Esophagus muscularis mucosa (tissue), 4 donors: ENCODE results near the gene ESYT2. TPM values are rescaled to one million over a fixed set of nuclear protein-coding genes. Genes with fewer than 3 reads are reported as not detected.

Experiments
- DNase-seq: peaks from one replicate; pipeline ENCODE4 v3.0.0-alpha.2; 2017; ENCODE audit errors: extremely low spot score
- H3K27ac ChIP-seq, 4 donors: fragments of 200-600 bp; sonication (generic); replicated peaks in 1 of 4; 1 replicate in 3 of 4; 2 replicates in 1 of 4; pipeline ENCODE4 v1.5.1; 2016 to 2019; ENCODE audit warnings: mild to moderate bottlenecking in 1 of 4
- H3K27me3 ChIP-seq, 4 donors: fragments of 200-600 bp; sonication (generic); one replicate each; pipeline versions ENCODE4 v1.5.1 to v1.6.0; 2016 to 2019
- H3K36me3 ChIP-seq, 4 donors: fragments of 200-600 bp; sonication (generic); one replicate each; pipeline ENCODE4 v1.5.1; 2016 to 2019
- H3K4me1 ChIP-seq, 4 donors: fragments of 200-600 bp; sonication (generic); one replicate each; pipeline ENCODE4 v1.5.1; 2016 to 2019
- H3K4me3 ChIP-seq, 4 donors: fragments of 200-600 bp; sonication (generic); 1 replicate in 2 of 4; 2 replicates in 2 of 4; pipeline ENCODE4 v1.5.1; 2016 to 2019; ENCODE audit warnings: mild to moderate bottlenecking in 4 of 4, moderate library complexity in 1 of 4
- H3K9me3 ChIP-seq, 4 donors: fragments of 200-600 bp; sonication (generic); 1 replicate in 3 of 4; 2 replicates in 1 of 4; pipeline ENCODE4 v1.5.1; 2016 to 2019
- EP300 ChIP-seq: sonication (generic); formaldehyde crosslinking; IDR thresholded peaks from one replicate; pipeline ENCODE4 v1.6.1; 2017; ENCODE audit warnings: antibody characterized with exemption
- POLR2A ChIP-seq: fragments of 450-650 bp; IDR thresholded peaks from one replicate; pipeline ENCODE4 v1.6.1; 2017; ENCODE audit warnings: antibody characterized with exemption, moderate library complexity, mild to moderate bottlenecking, low read depth
- POLR2AphosphoS5 ChIP-seq, 2 donors: sonication (generic); formaldehyde crosslinking; IDR thresholded peaks; one replicate each; pipeline ENCODE4 v1.6.1; 2017; ENCODE audit warnings: antibody characterized with exemption in 2 of 2
- WGBS: methylation state at CpG from one replicate; pipeline ENCODE4 v1.1.5; 2018; 5-methylcytosine and 5-hydroxymethylcytosine counted together
- intact Hi-C: fragments of 100-400 bp; cut with DNase I; formaldehyde crosslinking; loops from one replicate; pipeline ENCODE4 v1.15.1; 2023
- total RNA-seq, 4 donors: library from RNA; depleted of rRNA; stranded (reverse); fragments of >200 nt; gene quantifications; one replicate each; pipeline versions ENCODE4 v1.1.0 to v1.2.1, GENCODE V29; 2016
- TF ChIP-seq, protein P1 (sequence below), 3 experiments: fragments of 200-600 bp in 2 of 3; fragments of 450-650 bp in 1 of 3; sonication (generic) in 2 of 3; IDR thresholded peaks; one replicate each; pipeline ENCODE4 v1.5.1; 2017 to 2019; ENCODE audit warnings: antibody characterized with exemption in 3 of 3, mild to moderate bottlenecking in 2 of 3, moderate library complexity in 1 of 3

Gene ESYT2
- total RNA-seq, 4 donors from 2014 or later = 166 to 235 (median 202) TPM

DNA sequence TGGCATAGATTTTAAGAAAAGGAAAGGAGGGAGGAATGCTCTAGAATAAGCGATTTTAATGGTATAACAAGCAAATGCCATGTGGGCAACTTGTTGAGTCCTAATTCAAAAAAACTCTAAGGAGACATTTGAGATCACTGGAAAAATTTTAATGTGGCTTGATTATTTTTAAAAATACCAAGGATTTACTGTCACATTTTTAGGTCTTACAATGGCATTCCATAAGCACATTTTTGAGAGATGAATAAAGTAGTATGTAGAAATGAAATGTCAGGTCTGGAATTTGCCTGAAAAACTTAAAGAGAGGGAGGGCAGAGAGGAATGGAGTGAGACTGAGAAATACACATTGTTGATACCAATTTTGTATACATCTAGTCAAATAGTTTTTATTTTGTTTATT lies 145.0 kb downstream of the ESYT2 start:
- Histone ChIP-seq H3K27ac (no peak overlapping the region), H3K36me3 (peaks cover 3 to 36% (median 23%) of the 10 kb centered on the region in 4 donors), H3K4me1 (no peaks in the 10 kb centered on the region), H3K9me3 (no peaks in the 10 kb centered on the region), H3K27me3 (no peaks in the 10 kb centered on the region), H3K4me3 (no peak overlapping the region)
- no peak for DNase-seq
- TF ChIP-seq POLR2AphosphoS5 (IDR thresholded peaks at IDR 0.05) = no peak
- no peak for TF ChIP-seq EP300
- TF ChIP-seq, protein P1, sequence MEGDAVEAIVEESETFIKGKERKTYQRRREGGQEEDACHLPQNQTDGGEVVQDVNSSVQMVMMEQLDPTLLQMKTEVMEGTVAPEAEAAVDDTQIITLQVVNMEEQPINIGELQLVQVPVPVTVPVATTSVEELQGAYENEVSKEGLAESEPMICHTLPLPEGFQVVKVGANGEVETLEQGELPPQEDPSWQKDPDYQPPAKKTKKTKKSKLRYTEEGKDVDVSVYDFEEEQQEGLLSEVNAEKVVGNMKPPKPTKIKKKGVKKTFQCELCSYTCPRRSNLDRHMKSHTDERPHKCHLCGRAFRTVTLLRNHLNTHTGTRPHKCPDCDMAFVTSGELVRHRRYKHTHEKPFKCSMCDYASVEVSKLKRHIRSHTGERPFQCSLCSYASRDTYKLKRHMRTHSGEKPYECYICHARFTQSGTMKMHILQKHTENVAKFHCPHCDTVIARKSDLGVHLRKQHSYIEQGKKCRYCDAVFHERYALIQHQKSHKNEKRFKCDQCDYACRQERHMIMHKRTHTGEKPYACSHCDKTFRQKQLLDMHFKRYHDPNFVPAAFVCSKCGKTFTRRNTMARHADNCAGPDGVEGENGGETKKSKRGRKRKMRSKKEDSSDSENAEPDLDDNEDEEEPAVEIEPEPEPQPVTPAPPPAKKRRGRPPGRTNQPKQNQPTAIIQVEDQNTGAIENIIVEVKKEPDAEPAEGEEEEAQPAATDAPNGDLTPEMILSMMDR (IDR thresholded peaks at IDR 0.05) = no peak
- TF ChIP-seq POLR2A = no peak
- intact Hi-C loops = no loop called here
- WGBS = 94% methylated on average over 1 of the region's 1 CpG

DNA sequence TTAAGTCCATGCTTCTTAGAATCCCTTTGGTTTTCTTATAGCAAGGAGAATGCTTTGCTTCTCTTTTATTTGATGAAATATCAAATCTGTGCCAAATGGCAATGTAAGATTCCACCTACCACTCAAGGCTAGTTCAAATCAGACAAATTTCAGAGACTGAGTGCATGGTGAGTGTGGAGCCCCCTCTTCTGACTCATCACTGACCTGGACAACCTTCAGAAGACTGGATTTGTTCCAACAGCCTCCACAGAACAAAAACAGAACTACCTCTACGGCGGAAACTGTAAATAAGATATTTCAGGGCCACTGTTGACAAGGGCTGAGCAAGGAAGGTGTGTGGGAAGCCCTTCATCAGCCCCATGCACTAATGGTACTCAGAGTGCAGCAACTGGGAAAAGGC lies 145.8 kb downstream of the ESYT2 start:
- DNase-seq = no peak
- Histone ChIP-seq H3K4me1 (no peaks in the 10 kb centered on the region), H3K4me3 (no peak overlapping the region), H3K27ac (no peak overlapping the region), H3K9me3 (no peaks in the 10 kb centered on the region), H3K36me3 (peaks cover 8 to 33% (median 21%) of the 10 kb centered on the region in 4 donors), H3K27me3 (no peaks in the 10 kb centered on the region)
- WGBS = 78% methylated on average over 2 of the region's 2 CpGs
- no peak for TF ChIP-seq EP300
- no peak for TF ChIP-seq POLR2A
- TF ChIP-seq POLR2AphosphoS5 (IDR thresholded peaks at IDR 0.05) = no peak
- TF ChIP-seq, protein P1 (IDR thresholded peaks at IDR 0.05) = no peak
- intact Hi-C loops = no loop called here

DNA sequence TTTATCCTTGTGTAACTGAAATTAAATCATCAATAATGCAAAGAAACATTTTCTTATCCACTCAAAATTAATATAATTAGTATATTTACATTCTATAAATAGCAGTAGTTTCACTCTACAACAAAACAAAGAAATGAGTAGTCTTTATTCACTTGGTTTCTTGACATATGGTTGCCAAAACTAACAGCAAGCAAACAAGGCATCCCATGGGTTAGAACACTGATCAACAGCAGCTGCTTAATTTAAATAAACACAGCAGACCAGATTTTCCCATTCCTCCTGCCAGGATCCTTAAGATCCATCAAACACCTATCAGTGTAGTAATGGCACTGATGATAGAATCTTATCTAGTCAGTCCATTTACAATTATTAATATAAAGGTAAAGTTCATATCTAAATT lies 146.9 kb downstream of the ESYT2 start:
- intact Hi-C loops = no loop called here
- Histone ChIP-seq H3K4me1 (no peaks in the 10 kb centered on the region), H3K27ac (no peak overlapping the region), H3K4me3 (no peak overlapping the region), H3K27me3 (no peaks in the 10 kb centered on the region), H3K36me3 (peaks cover 4 to 29% (median 17%) of the 10 kb centered on the region in 4 donors), H3K9me3 (no peaks in the 10 kb centered on the region)
- TF ChIP-seq POLR2AphosphoS5 (IDR thresholded peaks at IDR 0.05) (no peak), POLR2A (no peak), EP300 (no peak)
- TF ChIP-seq, protein P1 (IDR thresholded peaks at IDR 0.05) = no peak
- DNase-seq = no peak

Other genes starting within 250 kb of the ESYT2 start
- gene PTPRN2, start 241.7 kb downstream of the ESYT2 start, total RNA-seq = 1 to 10 TPM; 2.1 to 3.1 (median 3.1) TPM
- gene NCAPG2, start 124.7 kb downstream of the ESYT2 start, total RNA-seq = 1 to 10 TPM; 4.2 to 6.2 (median 4.4) TPM
- gene DYNC2I1, start 27.0 kb upstream of the ESYT2 start, total RNA-seq = 10 to 100 TPM; 18.3 to 32.0 (median 24.9) TPM